RCC 7860 (cell line): Measurements from ENCODE around the gene PLEKHN1.

Source experiments
- DNase-seq: peaks from one replicate; pipeline ENCODE4 v3.0.0-alpha.2; 2015; ENCODE audit warnings: low spot score
- FAIRE-seq: peaks from 2 replicates; lab custom pipeline; 2012; peaks lifted over from hg19 to GRCh38; lab: Jason Lieb, UNC

PLEKHN1 gene

GRCh38 chr1:959731-960362, 6.4 kb upstream of the PLEKHN1 start:
- no peak for FAIRE-seq

GRCh38 chr1:960363-961131, 5.7 kb upstream of the PLEKHN1 start, which contains the start of gene KLHL17:
KLHL17 (plus strand) TSS chr1:960584; CDS start chr1:960694, 110 bp downstream.
- peak; percentile 23 for DNase-seq
- FAIRE-seq, result no peak

More at GRCh38 chr1:959731-960362, 6.4 kb upstream of the PLEKHN1 start:
- no peak for DNase-seq

DNA sequence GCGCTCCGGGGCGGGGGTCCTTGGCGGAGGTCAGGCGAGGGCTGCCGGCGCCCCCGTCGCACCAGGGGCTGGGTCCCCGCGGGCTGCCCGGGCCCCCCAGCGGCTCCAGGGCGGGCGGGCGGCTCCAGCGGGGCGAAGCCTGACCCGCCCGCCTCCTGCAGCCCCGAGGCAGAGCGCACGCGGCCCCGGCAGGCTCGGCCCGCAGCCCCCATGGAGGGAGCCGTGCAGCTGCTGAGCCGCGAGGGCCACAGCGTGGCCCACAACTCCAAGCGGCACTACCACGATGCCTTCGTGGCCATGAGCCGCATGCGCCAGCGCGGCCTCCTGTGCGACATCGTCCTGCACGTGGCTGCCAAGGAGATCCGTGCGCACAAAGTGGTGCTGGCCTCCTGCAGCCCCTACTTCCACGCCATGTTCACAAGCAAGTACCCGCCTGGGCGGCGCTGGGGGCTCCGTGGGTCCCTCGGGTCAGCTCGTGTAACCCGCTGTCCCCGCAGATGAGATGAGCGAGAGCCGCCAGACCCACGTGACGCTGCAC, 5.1 kb upstream of the PLEKHN1 start:
- DNase-seq (no peak), FAIRE-seq (no peak)

- no peak for FAIRE-seq
- DNase-seq, result no peak
Observed at GRCh38 chr1:962381-963300, 3.6 kb upstream of the PLEKHN1 start.

DNA sequence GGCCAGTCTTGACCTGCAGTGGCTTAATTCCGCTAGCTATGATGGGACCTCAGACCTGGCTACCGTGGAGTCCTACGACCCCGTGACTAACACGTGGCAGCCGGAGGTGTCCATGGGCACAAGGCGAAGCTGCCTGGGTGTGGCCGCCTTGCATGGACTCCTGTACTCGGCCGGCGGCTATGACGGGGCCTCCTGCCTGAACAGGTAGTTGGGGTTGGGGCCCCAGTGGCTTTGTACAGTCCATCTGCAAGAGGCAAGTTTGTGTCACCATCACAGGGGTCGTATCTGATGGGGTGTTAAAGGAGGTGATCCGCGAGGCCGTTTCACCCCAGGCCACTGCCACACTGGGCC, 3.0 kb upstream of the PLEKHN1 start:
- FAIRE-seq (no peak), DNase-seq (no peak)

GRCh38 chr1:963746-964525, 2.3 kb upstream of the PLEKHN1 start:
- FAIRE-seq (no peak), DNase-seq (no peak)

DNA sequence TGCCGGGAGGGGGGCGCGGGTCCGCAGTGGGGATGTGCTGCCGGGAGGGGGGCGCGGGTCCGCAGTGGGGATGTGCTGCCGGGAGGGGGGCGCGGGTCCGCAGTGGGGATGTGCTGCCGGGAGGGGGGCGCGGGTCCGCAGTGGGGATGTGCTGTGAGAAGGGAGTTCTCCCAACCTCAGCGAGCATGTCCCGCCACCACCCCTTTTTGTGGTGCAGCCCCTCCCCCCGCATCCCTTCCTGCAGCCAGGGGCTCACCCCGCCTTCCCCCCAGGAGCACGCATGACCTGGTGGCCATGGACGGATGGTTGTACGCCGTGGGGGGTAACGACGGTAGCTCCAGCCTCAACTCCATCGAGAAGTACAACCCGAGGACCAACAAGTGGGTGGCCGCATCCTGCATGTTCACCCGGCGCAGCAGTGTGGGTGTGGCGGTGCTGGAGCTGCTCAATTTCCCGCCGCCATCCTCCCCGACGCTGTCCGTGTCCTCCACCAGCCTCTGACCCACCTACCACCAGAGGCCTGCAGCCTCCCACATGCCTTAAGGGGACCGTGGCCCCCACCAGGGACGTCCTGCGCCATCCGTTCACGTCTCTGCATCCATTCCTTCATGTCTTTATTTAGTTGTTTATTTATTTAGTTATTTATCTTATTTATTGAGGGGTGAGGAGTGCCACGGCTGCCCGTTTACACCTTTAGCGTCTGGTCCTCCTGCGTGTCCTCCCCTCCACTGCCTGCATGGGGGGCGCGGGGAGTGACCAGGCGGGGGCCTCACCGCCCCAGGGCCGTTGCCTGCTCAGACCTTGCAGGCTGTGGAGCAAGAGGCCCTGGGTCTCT, 1.4 kb upstream of the PLEKHN1 start:
- DNase-seq (no peak), FAIRE-seq (no peak)

DNA sequence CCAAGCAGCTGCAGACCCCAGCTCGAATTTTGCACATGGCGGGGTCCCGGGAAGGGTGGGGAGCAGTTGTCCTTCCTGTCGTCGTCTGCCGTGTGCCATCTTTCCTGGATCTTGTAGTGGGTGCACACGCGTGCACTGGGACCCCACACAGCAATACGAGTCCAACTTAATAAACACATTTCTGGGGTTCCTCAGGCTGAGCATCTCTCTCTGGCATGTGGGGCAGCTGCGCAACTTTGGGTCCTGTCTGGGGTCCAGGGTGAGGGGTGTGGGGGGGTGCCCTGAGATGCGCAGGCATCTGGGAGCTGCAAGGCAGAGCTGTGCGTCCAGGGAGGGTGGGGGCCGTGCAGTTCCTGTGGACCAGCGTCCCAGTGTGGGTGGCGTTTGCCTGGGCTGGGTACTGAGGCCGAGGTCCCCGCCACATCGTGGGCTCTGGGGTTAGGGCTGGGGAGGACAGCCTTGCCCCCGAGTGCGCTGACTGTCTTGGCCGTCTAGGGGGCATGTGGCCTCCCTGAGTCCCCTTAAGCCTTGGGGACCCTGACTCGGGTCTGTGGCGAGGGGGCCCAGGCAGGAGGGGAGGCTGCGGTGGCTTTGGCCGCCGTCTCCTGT, 652 bp upstream of the PLEKHN1 start:
- DNase-seq (no peak), FAIRE-seq (no peak)

DNA sequence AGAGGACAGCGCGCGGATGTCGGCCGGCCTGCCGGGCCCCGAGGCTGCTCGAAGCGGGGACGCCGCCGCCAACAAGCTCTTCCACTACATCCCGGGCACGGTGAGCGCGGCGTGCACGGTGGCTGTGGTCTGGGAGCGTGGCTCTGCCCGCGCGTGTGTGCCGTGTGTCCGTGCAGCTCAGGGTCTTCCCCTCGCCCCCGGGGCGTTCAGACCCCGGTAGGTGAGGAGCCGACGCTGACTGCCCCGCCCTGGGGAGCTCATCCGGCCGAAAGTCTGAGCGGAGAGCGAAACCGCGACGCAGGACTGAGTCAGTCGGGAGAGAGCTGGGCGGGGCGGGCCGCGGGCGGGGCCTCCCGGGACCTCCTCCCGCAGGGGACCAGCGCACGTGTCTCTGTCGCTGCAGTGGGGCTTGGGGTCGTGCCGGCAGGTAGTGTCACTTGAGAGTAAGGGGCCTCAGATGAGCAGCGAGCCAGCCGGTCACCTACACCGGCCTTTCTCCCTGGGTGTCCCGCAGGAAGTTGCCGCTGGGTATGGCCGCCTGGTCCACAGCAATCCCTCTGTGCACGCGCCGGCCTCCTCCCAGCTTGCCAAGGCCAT, 520 bp downstream of the PLEKHN1 start:
- DNase-seq, result peak; percentile 67
- no peak for FAIRE-seq

GRCh38 chr1:967466-968343, 1.4 kb downstream of the PLEKHN1 start:
- FAIRE-seq (no peak), DNase-seq (no peak)

- FAIRE-seq, result no peak
- DNase-seq, result no peak
Observed at GRCh38 chr1:969260-969855, 3.1 kb downstream of the PLEKHN1 start.

GRCh38 chr1:970242-970972, 4.1 kb downstream of the PLEKHN1 start:
- no peak for FAIRE-seq
- DNase-seq, result no peak

GRCh38 chr1:970973-971730, 4.9 kb downstream of the PLEKHN1 start:
- DNase-seq (no peak), FAIRE-seq (no peak)

DNA sequence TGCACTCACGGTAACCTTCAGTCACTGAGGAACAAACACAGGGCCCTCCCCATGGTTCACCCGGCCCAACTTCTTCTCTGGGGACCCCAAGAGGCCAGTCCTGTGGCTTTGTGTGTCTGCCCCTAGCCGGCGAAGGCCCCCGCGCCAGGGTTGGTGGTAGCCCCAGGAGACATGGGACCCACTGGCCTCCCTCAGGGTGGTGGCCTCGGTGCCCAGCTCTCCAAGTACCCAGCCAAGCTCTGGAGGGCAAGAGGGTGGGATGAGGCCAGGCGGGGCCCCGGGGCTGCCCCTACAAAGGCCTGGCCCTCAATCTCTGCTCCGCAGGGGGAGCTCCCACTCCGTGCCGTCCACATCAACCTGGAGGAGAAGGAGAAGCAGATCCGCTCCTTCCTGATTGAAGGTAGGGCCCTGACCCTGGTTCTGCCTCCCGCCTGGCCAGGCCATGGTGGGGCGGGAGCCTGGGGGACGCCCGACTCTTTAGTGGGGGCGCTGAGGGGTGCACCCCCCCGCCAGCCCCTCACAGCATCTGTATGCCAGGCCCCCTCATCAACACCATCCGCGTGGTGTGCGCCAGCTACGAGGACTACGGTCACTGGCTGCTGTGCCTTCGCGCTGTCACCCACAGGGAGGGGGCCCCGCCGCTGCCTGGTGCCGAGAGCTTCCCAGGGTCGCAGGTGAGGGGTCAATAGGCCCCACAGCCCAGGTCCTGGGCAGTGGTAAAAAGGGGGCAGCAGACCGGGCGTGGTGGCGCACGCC, 5.6 kb downstream of the PLEKHN1 start:
- DNase-seq, result no peak
- no peak for FAIRE-seq

GRCh38 chr1:972726-973458, 6.6 kb downstream of the PLEKHN1 start:
- no peak for FAIRE-seq
- no peak for DNase-seq
